Osteocyte (in vitro differentiated cells): Measurements from ENCODE around the gene CHST11. TPM values are rescaled to one million over a fixed set of nuclear protein-coding genes. Genes with fewer than 3 reads are reported as not detected.

Experiments used
- DNase-seq: peaks from one replicate; pipeline ENCODE4 v3.0.0; 2021; ENCODE audit warnings: mixed read lengths; ENCODE audit not compliant: unreplicated experiment; ENCODE audit errors: extremely low spot score
- H3K27ac Mint-ChIP-seq: one replicate; pipeline ENCODE4 v1.8.0; 2021; ENCODE audit warnings: mild to moderate bottlenecking, mixed read lengths; ENCODE audit not compliant: unreplicated experiment
- H3K27me3 Mint-ChIP-seq: one replicate; pipeline ENCODE4 v1.8.0; 2021; ENCODE audit warnings: mixed read lengths; ENCODE audit not compliant: unreplicated experiment
- H3K36me3 Mint-ChIP-seq: one replicate; pipeline ENCODE4 v1.8.0; 2021; ENCODE audit warnings: mixed read lengths; ENCODE audit not compliant: unreplicated experiment
- H3K4me1 Mint-ChIP-seq: one replicate; pipeline ENCODE4 v1.8.0; 2021; ENCODE audit warnings: mixed read lengths; ENCODE audit not compliant: unreplicated experiment
- H3K4me3 Mint-ChIP-seq: one replicate; pipeline ENCODE4 v1.8.0; 2021; ENCODE audit warnings: mild to moderate bottlenecking, moderate library complexity, mixed read lengths; ENCODE audit not compliant: unreplicated experiment
- H3K9me3 Mint-ChIP-seq: one replicate; pipeline ENCODE4 v1.8.0; 2021; ENCODE audit warnings: mixed read lengths; ENCODE audit not compliant: unreplicated experiment
- CTCF ChIP-seq: fragments of 200-600 bp; sonication (generic); IDR thresholded peaks from 2 replicates; pipeline ENCODE4 v1.5.0; 2021; ENCODE audit warnings: antibody characterized with exemption, mild to moderate bottlenecking, moderate library complexity
- total RNA-seq: library from RNA; stranded (reverse); gene quantifications from 2 replicates; pipeline ENCODE4 v1.2.1, GENCODE V29; 2021

The CHST11 gene
- total RNA-seq, 1 donor from 2014 or later = 7.5 TPM

GRCh38 chr12:104538891-104539462 lies 82.2 kb downstream of the CHST11 start:
- Mint-ChIP-seq H3K9me3 (no peaks in the 10 kb centered on the region), H3K36me3 (no peaks in the 10 kb centered on the region), H3K4me3 (no peak overlapping the region), H3K27me3 (no peaks in the 10 kb centered on the region), H3K27ac (no peak overlapping the region), H3K4me1 (peaks cover 32% of the 10 kb centered on the region)
- no peak for TF ChIP-seq CTCF
- DNase-seq = no peak

DNA sequence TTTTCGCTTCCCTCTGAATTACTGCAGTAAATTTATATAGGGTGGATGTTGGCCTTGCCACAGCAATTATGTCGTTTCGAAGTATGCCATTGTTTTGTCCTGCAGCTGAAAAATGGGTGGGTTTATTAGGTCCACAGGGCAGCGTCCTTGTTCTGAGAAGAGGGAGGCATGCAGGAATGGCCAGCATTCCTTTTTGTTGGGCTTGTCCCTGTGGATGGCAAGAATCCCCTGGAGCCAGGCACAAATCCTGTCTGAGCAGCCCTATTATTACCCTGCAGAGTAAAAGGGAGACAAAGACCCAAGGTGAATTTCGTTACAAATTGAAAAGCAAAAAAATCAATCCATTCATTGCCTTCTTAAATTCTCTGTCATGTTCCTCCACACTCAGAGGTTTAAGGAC lies 88.1 kb downstream of the CHST11 start:
- Mint-ChIP-seq H3K9me3 (no peaks in the 10 kb centered on the region), H3K4me1 (peaks cover 12% of the 10 kb centered on the region), H3K27me3 (peaks cover 3% of the 10 kb centered on the region), H3K36me3 (peaks cover 2% of the 10 kb centered on the region), H3K27ac (no peak overlapping the region), H3K4me3 (no peak overlapping the region)
- TF ChIP-seq CTCF = no peak
- DNase-seq = no peak

- peaks cover 3% of the 10 kb centered on the region for H3K27me3 Mint-ChIP-seq
- H3K4me1 Mint-ChIP-seq = peaks cover 6% of the 10 kb centered on the region
- H3K36me3 Mint-ChIP-seq = peaks cover 2% of the 10 kb centered on the region
- no peaks in the 10 kb centered on the region for H3K9me3 Mint-ChIP-seq
- no peak overlapping the region for H3K4me3 Mint-ChIP-seq
- no peak overlapping the region for H3K27ac Mint-ChIP-seq
- DNase-seq = no peak
- no peak for TF ChIP-seq CTCF
Measured at GRCh38 chr12:104546575-104546974, 89.8 kb downstream of the CHST11 start.

- Mint-ChIP-seq H3K4me1 (peaks cover 6% of the 10 kb centered on the region), H3K36me3 (peaks cover 2% of the 10 kb centered on the region), H3K4me3 (no peak overlapping the region), H3K27ac (no peak overlapping the region), H3K27me3 (peaks cover 3% of the 10 kb centered on the region), H3K9me3 (no peaks in the 10 kb centered on the region)
- no peak for DNase-seq
- no peak for TF ChIP-seq CTCF
Measured at GRCh38 chr12:104547235-104547634, 90.5 kb downstream of the CHST11 start.

DNA sequence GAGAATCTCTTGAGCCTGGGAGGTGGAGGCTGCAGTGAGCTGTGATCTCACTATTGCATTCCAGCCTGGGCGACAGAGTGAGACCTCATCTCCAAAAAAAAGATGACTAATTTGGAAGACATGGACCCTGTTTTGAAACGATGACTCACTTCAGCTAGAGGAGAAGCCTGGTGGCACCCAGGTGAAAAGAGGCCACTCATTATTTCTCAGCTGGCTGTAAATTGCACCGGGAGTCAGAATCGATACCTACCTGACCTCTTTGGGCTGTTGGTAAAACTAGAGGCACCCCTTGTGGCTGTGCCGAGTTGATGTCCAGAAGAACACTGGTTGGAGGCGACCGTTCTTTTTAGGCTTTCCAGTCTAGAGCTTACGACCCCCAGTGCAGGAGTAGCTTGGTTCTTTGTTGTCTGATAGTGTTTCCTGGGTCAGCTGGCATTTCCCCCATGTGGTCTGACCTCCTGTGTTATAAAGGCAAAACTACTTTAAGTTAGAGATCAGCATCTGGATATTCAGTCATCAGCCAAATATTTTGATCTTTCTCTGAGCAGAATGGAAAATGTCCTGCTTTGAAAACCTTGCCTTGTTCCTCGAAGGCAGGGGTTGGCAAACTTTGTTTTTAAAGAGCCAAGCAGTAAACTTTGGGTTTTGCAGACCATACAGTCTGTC lies 93.2 kb downstream of the CHST11 start:
- no peak for DNase-seq
- H3K9me3 Mint-ChIP-seq = peaks cover 12% of the 10 kb centered on the region
- no peak overlapping the region for H3K4me3 Mint-ChIP-seq
- H3K27ac Mint-ChIP-seq = no peak overlapping the region
- peaks cover 6% of the 10 kb centered on the region for H3K4me1 Mint-ChIP-seq
- peaks cover 2% of the 10 kb centered on the region for H3K36me3 Mint-ChIP-seq
- H3K27me3 Mint-ChIP-seq = no peaks in the 10 kb centered on the region
- TF ChIP-seq CTCF = no peak
